ENCODE results near the gene EPGN.

Gene EPGN

DNA sequence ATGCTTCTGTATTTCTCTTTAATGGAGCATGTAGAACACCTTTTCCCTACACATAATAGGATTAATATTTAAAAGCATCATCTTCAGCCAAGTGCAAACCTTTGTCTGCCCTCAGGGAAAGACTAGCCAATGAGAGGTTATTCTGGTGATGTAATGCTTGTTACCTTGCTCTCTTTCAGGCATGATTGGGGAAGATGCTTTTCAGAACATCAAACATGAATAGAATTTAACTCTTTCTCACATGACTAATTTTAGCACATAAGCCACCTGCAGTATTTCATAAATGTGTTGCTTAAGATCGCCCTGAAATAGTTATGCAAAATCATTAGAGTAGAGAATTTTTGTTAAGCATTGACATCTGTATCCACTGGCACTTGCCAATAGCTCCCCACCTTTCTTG lies 10.7 kb upstream of the EPGN start:
- no peak overlapping the region for H3K4me3 ChIP-seq (ENCODE audit: control insufficient read depth, low read depth, low read length)
- no peak for DNase-seq (ENCODE audit: low read depth)
- TF ChIP-seq, protein P1, sequence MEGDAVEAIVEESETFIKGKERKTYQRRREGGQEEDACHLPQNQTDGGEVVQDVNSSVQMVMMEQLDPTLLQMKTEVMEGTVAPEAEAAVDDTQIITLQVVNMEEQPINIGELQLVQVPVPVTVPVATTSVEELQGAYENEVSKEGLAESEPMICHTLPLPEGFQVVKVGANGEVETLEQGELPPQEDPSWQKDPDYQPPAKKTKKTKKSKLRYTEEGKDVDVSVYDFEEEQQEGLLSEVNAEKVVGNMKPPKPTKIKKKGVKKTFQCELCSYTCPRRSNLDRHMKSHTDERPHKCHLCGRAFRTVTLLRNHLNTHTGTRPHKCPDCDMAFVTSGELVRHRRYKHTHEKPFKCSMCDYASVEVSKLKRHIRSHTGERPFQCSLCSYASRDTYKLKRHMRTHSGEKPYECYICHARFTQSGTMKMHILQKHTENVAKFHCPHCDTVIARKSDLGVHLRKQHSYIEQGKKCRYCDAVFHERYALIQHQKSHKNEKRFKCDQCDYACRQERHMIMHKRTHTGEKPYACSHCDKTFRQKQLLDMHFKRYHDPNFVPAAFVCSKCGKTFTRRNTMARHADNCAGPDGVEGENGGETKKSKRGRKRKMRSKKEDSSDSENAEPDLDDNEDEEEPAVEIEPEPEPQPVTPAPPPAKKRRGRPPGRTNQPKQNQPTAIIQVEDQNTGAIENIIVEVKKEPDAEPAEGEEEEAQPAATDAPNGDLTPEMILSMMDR (conservative IDR thresholded peaks at IDR 0.05; ENCODE audit: control insufficient read depth, insufficient read depth, low read depth, low read length) = no peak

DNA sequence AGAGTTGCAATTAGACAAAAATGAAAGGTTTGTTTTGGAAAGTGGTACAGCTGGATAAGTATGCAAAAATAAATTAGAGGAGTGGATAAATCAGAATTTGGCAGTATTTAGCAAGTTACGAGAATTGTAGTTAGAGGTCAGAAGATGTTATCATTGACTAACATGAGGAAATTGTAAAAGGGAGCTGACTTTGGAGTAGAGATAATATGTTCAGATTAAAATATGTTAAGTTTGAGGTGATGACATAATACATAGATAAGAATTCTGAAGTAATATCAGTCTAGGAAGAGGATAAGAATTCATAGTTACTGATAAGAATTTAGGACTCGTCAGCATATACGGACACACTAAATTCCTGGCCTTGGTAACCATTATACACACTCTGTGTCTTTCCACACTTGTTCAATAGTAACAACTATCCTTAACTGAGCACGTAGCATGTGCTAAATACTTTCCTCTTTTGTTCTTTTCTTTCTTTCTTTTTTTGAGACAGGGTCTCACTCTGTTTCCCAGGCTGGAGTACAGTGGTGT lies 4.1 kb upstream of the EPGN start:
- TF ChIP-seq, protein P1 (conservative IDR thresholded peaks at IDR 0.05; ENCODE audit: control insufficient read depth, insufficient read depth, low read depth, low read length) = no peak
- no peak for DNase-seq (ENCODE audit: low read depth)
- H3K4me3 ChIP-seq (ENCODE audit: control insufficient read depth, low read depth, low read length) = no peak overlapping the region

DNA sequence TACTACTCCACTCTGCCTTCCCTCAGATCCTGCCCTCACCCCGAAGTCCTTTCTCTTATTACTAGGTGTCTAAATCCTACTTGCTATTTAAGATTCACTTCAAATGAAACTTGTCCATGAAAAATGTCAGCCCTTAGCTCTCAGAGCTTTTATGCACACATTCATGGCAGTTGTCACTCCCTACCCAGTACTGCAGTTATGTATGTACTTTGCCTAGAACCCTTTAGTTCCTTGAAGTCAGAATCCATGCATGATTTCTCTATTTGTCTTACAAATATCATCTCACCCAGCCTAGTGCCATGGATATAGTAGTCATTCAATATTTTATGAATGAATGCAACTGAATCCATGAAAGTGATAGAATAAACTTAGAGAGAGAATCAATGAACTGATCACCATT lies 3.3 kb upstream of the EPGN start:
- TF ChIP-seq, protein P1 (conservative IDR thresholded peaks at IDR 0.05; ENCODE audit: control insufficient read depth, insufficient read depth, low read depth, low read length) = no peak
- no peak overlapping the region for H3K4me3 ChIP-seq (ENCODE audit: control insufficient read depth, low read depth, low read length)

DNA sequence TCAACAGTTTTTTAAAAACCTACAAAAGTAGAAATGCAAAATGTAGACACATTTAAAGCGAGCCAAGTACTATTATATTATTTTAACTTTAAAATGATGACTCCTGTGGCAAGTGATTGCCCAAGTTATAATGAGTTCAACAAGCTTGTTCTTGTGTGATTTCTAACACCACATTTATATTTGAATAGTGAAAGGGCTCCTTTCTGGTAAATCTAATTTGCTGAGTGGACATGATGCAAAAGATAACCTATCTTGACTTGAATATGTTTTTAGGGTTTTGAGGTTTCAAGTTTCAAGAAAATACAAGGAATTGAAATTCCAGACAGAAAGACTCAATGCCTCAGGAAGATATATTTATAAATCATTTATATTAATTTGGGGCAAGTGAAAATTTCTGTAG lies 1.1 kb upstream of the EPGN start:
- H3K4me3 ChIP-seq (ENCODE audit: control insufficient read depth, low read depth, low read length) = no peak overlapping the region
- TF ChIP-seq, protein P1 (conservative IDR thresholded peaks at IDR 0.05; ENCODE audit: control insufficient read depth, insufficient read depth, low read depth, low read length) = no peak
- no peak for DNase-seq (ENCODE audit: low read depth)

More for the DNA sequence above, 3.3 kb upstream of the EPGN start:
- no peak for DNase-seq (ENCODE audit: low read depth)

DNA sequence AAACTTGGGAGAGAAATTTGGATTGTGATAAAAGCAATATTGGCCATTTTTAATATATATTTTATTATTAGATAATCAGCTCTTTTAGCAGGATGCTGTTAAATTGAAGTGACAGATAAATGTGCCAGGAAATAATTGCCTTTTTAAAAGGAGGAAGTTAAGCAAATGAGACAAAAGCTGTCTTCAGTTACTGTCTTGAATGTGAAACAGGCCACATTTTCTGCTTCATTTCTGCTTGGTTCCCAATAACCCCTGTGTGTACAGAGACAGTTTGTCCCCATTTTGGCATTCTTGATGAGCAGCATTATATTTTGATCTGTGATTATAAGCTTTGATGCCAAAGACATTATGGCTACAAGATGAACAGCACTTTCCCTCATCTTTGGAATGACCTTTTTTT lies 953 bp downstream of the EPGN start:
- H3K4me3 ChIP-seq (ENCODE audit: control insufficient read depth, low read depth, low read length) = no peak overlapping the region
- TF ChIP-seq, protein P1 (conservative IDR thresholded peaks at IDR 0.05; ENCODE audit: control insufficient read depth, insufficient read depth, low read depth, low read length) = no peak
- no peak for DNase-seq (ENCODE audit: low read depth)

DNA sequence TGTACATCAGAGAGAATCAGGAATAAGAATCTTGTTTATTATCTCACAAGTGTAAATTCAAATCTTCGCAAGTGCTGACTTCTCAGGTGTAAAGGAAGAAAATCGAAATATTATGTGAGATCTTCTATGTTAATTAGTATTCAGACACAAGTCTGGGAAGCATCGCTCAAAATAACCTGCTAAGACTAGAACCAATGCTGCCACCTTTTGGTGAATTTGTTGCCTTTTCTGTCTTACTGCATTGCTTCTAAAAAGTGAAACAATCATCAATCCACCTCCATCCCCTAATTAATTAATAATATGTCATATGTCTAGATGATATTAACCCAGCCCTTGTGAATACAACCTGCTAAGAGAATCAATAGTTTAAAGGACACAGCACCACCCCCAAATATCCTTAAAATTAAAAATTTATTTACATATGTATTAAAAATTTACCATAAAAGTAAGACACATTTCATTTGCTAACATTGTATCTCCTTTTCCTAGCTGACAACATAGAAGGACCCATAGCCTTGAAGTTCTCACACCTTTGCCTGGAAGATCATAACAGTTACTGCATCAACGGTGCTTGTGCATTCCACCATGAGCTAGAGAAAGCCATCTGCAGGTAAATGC lies 3.5 kb downstream of the EPGN start:
- TF ChIP-seq, protein P1 (conservative IDR thresholded peaks at IDR 0.05; ENCODE audit: control insufficient read depth, insufficient read depth, low read depth, low read length) = peak; percentile 78
- DNase-seq (ENCODE audit: low read depth) = peak; percentile 76

More for the DNA sequence above, 3.5 kb downstream of the EPGN start:
- no peak overlapping the region for H3K4me3 ChIP-seq (ENCODE audit: control insufficient read depth, low read depth, low read length)

Data from fibroblast of mammary gland (primary cell).